Middle frontal gyrus (tissue), 1 donor: ENCODE measurements around the gene CCL7.
A peak's percentile ranks its signal among the peaks of the same experiment; 100 is the strongest.

Experiments
- DNase-seq: peaks from one replicate; pipeline ENCODE4 v3.0.0-alpha.2; 2015; ENCODE audit warnings: low spot score; ENCODE audit errors: extremely low spot score

CCL7 gene

GRCh38 chr17:34246881-34247280, 23.1 kb upstream of the CCL7 start:
- no peak for DNase-seq

- no peak for DNase-seq
Measured at GRCh38 chr17:34248511-34249024, 21.5 kb upstream of the CCL7 start.

- no peak for DNase-seq
Measured at GRCh38 chr17:34249061-34249460, 21.0 kb upstream of the CCL7 start.

DNA sequence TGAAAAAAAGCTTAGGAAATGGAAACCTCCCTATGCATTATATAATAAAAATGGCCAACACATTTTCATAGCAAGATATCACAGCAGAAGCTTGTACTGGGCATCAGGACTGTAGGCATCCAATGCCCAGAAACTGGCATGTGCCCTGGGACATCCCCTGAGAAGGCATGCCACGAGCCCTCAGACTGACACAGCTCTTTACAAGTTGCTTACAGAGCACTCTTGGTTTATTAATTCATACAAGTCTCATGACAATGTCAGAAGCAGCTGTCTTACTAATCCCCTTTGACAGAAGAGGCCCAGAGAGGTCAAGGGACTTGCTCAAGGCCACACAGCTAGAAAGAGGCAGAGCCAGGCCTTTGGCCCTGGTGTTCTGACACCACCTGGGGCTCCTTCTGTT, 20.5 kb upstream of the CCL7 start:
- DNase-seq: no peak

GRCh38 chr17:34251186-34251585, 18.8 kb upstream of the CCL7 start:
- DNase-seq: no peak

DNA sequence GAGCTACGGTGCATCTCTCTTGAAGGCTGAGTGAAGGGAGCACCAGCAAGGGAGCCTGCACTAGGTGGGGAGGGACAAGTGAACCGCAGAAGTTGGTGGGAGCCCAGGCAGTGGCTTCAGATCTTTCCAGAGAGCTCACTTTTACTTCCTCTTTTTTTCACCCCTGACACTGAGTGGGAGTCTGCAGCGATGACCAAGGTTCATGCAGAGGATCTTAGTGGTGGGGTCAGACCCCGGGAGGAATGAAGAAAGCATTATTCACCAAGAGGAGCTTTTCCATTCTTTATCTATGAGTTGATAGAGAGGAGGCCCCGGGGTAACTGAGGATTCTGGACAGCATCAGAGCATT, 18.0 kb upstream of the CCL7 start:
- DNase-seq: no peak

DNA sequence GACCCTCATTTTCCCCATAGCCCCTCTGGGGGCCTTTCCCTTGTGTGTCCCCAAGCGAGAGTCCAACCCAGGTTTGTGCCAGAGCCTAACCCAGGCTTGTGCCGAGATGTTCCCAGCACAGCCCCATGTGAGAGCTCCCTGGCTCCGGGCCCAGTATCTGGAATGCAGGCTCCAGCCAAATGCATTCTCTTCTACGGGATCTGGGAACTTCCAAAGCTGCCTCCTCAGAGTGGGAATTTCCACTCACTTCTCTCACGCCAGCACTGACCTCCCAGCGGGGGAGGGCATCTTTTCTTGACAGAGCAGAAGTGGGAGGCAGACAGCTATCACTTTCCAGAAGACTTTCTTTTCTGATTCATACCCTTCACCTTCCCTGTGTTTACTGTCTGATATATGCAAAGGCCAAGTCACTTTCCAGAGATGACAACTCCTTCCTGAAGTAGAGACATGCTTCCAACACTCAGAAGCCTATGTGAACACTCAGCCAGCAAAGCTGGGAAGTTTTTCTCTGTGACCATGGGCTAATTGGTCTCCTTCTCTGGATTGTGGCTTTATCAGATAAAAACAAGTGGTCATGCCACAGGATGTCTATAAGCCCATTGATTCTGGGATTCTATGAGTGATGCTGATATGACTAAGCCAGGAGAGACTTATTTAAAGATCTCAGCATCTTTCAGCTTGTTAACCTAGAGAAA, 17.4 kb upstream of the CCL7 start:
- peak; percentile 42 for DNase-seq

DNA sequence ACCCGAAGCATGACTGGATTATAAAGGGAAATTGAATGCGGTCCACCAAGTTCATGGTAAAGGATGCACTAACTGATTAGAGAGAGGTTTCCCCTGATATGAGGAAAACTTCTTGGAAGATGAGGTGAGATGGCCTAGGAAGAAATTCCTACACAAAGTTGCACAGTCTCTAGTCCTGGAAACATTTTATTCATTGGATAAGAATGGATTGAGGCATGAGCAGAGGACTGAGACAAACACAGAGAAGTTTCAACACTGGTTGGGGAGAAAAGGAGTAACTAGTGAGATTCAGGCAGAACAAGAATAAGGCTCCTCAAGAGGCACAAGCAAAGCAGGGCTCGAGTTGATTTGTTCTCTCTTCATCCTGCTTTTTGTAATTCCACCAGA, 16.9 kb upstream of the CCL7 start:
- no peak for DNase-seq

GRCh38 chr17:34254146-34254545, 15.9 kb upstream of the CCL7 start:
- DNase-seq: no peak

- no peak for DNase-seq
Measured at GRCh38 chr17:34254651-34255380, 15.2 kb upstream of the CCL7 start, which contains the start of gene CCL2. TSS of gene CCL2 (plus strand) at chr17:34255285. CDS start at chr17:34255350, 65 bp downstream.

DNA sequence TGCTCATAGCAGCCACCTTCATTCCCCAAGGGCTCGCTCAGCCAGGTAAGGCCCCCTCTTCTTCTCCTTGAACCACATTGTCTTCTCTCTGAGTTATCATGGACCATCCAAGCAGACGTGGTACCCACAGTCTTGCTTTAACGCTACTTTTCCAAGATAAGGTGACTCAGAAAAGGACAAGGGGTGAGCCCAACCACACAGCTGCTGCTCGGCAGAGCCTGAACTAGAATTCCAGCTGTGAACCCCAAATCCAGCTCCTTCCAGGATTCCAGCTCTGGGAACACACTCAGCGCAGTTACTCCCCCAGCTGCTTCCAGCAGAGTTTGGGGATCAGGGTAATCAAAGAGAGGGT, 14.7 kb upstream of the CCL7 start:
- DNase-seq: no peak

GRCh38 chr17:34255841-34256240, 14.2 kb upstream of the CCL7 start:
- DNase-seq: no peak

DNA sequence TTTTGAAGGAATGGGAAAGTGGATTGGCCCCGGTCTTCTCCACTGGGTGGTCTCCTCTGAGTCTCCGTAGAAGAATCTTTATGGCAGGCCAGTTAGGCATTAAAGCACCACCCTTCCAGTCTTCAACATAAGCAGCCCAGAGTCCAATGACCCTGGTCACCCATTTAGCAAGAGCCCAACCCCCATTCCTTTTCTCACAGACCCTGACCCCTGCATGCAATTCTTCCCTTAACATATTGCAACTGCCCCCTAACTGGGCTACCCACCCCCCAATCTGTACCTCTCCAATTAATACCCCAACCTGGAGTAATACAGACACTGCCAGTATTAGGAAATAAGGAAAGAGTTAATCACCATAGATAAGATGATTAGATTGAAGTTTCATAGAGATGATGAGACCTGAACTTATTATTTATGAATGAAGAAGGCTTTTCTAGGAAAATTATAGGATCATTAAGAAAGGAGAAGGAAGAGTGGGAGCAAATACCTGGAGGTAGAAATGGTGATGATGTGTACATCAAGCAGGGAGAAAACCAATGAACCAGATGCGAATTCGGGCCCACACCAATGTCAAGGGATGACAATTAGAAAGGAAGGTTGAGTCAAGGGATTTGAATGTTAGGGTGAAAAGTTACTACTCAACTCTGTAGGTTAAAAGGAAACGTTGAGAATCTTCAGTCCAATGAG, 12.6 kb upstream of the CCL7 start:
- DNase-seq: no peak

- DNase-seq: no peak
Measured at GRCh38 chr17:34257986-34258326, 12.1 kb upstream of the CCL7 start.

- no peak for DNase-seq
Measured at GRCh38 chr17:34259146-34259545, 10.9 kb upstream of the CCL7 start.

GRCh38 chr17:34260861-34261260, 9.2 kb upstream of the CCL7 start:
- no peak for DNase-seq

GRCh38 chr17:34261568-34262337, 8.3 kb upstream of the CCL7 start:
- no peak for DNase-seq

GRCh38 chr17:34265711-34266110, 4.3 kb upstream of the CCL7 start:
- no peak for DNase-seq

- no peak for DNase-seq
Measured at GRCh38 chr17:34275881-34276280, 5.9 kb downstream of the CCL7 start.

DNA sequence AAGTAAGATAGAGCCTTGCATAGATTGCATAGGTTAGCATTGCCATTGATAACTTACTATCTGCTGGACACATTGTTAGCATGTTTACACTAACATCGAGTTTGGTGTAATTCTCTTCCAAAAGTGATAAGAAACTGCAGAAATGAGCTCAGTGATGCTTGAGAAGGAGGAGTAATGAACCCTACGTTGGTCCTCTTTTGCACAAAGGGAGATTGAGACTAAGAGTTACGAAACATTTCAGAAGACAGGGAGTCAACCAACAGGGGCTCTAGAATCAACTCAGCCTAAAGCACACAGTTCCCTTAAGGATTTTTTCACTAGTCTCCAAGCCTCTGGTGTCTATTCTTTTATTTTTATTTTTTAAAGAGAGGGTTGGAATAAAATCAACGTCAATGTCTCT, 6.8 kb downstream of the CCL7 start:
- no peak for DNase-seq

GRCh38 chr17:34283571-34283970, 13.6 kb downstream of the CCL7 start:
- DNase-seq: no peak

DNA sequence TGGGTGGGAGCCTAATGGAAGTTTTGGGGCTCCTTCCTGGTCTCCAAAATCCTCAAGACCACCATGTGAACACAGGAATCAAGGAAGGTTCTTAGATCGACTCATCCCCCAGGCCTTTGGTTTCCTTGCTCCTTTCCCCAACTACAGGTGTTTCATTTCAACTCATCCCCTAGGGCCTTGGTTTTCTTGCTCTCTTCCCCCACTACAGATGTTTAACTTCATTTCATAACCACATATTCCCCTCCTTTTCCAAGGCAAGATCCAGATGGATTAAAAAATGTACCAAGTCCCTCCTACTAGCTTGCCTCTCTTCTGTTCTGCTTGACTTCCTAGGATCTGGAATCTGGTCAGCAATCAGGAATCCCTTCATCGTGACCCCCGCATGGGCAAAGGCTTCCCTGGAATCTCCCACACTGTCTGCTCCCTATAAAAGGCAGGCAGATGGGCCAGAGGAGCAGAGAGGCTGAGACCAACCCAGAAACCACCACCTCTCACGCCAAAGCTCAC, 15.3 kb downstream of the CCL7 start, which contains the start of gene CCL11:
CCL11 (plus strand) TSS at position 457 of the 507 bp plus-strand sequence. CDS start 67 bp downstream, outside the sequence.
- DNase-seq: no peak
